ENCODE measurements around the gene PPAT.
"Not testable (repeated sequence)": the region's sequence is repeated elsewhere in the genome, so short reads cannot be mapped to it uniquely, and the experiment has no call there.

PPAT gene

GRCh38 chr4:56374956-56375355 lies 60.5 kb downstream of the PPAT start:
- no peaks in the 10 kb centered on the region for H3K4me1 ChIP-seq (ENCODE audit: control insufficient read depth, low read depth, low read length)
- H3K36me3 ChIP-seq (ENCODE audit: control insufficient read depth, insufficient read depth, low read length) = no peaks in the 10 kb centered on the region
- no peaks in the 10 kb centered on the region for H3K27me3 ChIP-seq (ENCODE audit: insufficient read depth, low read length, poor library complexity)
- H3K23ac ChIP-seq (ENCODE audit: low read length) = no peak overlapping the region
- no peaks in the 10 kb centered on the region for H3K79me1 ChIP-seq (ENCODE audit: low read length)
- no peak overlapping the region for H3K9ac ChIP-seq (ENCODE audit: low read length)
- no peak overlapping the region for H3K4me3 ChIP-seq (ENCODE audit: low read length)
- H3K4me2 ChIP-seq (ENCODE audit: low read length) = no peak overlapping the region
- no peak overlapping the region for H3K56ac ChIP-seq (ENCODE audit: low read length)
- no peaks in the 10 kb centered on the region for H3K79me2 ChIP-seq (ENCODE audit: control insufficient read depth, insufficient read depth, low read length)
- H3K4ac ChIP-seq (ENCODE audit: low read depth, low read length) = no peak overlapping the region
- H2BK5ac ChIP-seq (ENCODE audit: low read length) = no peak overlapping the region
- no peak overlapping the region for H3K27ac ChIP-seq (ENCODE audit: low read depth, low read length)
- no peak overlapping the region for H2BK120ac ChIP-seq (ENCODE audit: low read depth, low read length)
- H4K5ac ChIP-seq (ENCODE audit: low read length) = no peak overlapping the region
- H4K8ac ChIP-seq (ENCODE audit: low read depth, low read length) = no peak overlapping the region
- H3K18ac ChIP-seq (ENCODE audit: low read length) = no peak overlapping the region
- H2BK15ac ChIP-seq (replicated peaks; ENCODE audit: low read depth) = no peak overlapping the region
- no CpG with 5 or more reads among the region's 1 CpG for WGBS (ENCODE audit: extremely low coverage, insufficient coverage, low lambda C conversion rate)
- H2AK5ac ChIP-seq (ENCODE audit: low read length) = no peak overlapping the region
- no peak for DNase-seq

DNA sequence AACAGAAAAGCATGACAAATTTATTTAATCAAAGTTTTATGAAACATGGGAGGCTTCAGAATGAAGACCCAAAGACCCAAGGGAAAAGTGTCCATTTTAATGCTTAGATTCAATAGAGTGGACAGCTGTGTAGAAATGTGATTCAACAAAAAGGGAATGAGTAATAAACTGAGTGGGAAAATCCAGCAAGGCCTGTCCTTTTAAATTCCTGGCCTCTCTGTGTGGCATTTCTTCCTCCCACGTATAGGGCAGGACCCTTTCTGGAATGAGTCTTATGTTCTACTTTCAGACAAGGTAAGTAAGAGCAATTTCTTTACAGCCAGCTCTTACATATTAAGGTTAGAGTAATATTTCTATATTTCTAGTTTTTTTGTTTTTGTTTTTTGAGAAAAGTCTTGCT lies 62.6 kb downstream of the PPAT start:
- Histone ChIP-seq H3K4me1 (ENCODE audit: control insufficient read depth, low read depth, low read length) (no peaks in the 10 kb centered on the region), H3K4ac (ENCODE audit: low read depth, low read length) (no peak overlapping the region), H3K36me3 (ENCODE audit: control insufficient read depth, insufficient read depth, low read length) (no peaks in the 10 kb centered on the region), H3K27me3 (ENCODE audit: insufficient read depth, low read length, poor library complexity) (no peaks in the 10 kb centered on the region), H3K56ac (ENCODE audit: low read length) (no peak overlapping the region), H2BK5ac (ENCODE audit: low read length) (no peak overlapping the region), H2AK5ac (ENCODE audit: low read length) (no peak overlapping the region), H3K23ac (ENCODE audit: low read length) (no peak overlapping the region), H4K8ac (ENCODE audit: low read depth, low read length) (no peak overlapping the region), H3K79me1 (ENCODE audit: low read length) (no peaks in the 10 kb centered on the region), H4K5ac (ENCODE audit: low read length) (no peak overlapping the region), H2BK15ac (replicated peaks; ENCODE audit: low read depth) (no peak overlapping the region), H2BK120ac (ENCODE audit: low read depth, low read length) (no peak overlapping the region), H3K27ac (ENCODE audit: low read depth, low read length) (no peak overlapping the region), H3K79me2 (ENCODE audit: control insufficient read depth, insufficient read depth, low read length) (no peaks in the 10 kb centered on the region), H3K4me3 (ENCODE audit: low read length) (no peak overlapping the region), H3K18ac (ENCODE audit: low read length) (no peak overlapping the region), H3K9ac (ENCODE audit: low read length) (no peak overlapping the region), H3K4me2 (ENCODE audit: low read length) (no peak overlapping the region)
- no CpG with 5 or more reads among the region's 1 CpG for WGBS (ENCODE audit: extremely low coverage, insufficient coverage, low lambda C conversion rate)
- DNase-seq = no peak

- H2AK5ac ChIP-seq (ENCODE audit: low read length) = no peak overlapping the region
- no peak overlapping the region for H2BK5ac ChIP-seq (ENCODE audit: low read length)
- no peaks in the 10 kb centered on the region for H3K79me1 ChIP-seq (ENCODE audit: low read length)
- no peak for DNase-seq
- H3K56ac ChIP-seq (ENCODE audit: low read length) = no peak overlapping the region
- H3K79me2 ChIP-seq (ENCODE audit: control insufficient read depth, insufficient read depth, low read length) = no peaks in the 10 kb centered on the region
- no peak overlapping the region for H3K27ac ChIP-seq (ENCODE audit: low read depth, low read length)
- H3K18ac ChIP-seq (ENCODE audit: low read length) = no peak overlapping the region
- H3K9ac ChIP-seq (ENCODE audit: low read length) = no peak overlapping the region
- no peak overlapping the region for H3K4me3 ChIP-seq (ENCODE audit: low read length)
- H3K4ac ChIP-seq (ENCODE audit: low read depth, low read length) = no peak overlapping the region
- no peak overlapping the region for H4K5ac ChIP-seq (ENCODE audit: low read length)
- H2BK120ac ChIP-seq (ENCODE audit: low read depth, low read length) = no peak overlapping the region
- no peak overlapping the region for H2BK15ac ChIP-seq (replicated peaks; ENCODE audit: low read depth)
- H3K27me3 ChIP-seq (ENCODE audit: insufficient read depth, low read length, poor library complexity) = no peaks in the 10 kb centered on the region
- no peaks in the 10 kb centered on the region for H3K36me3 ChIP-seq (ENCODE audit: control insufficient read depth, insufficient read depth, low read length)
- H3K23ac ChIP-seq (ENCODE audit: low read length) = no peak overlapping the region
- H3K4me1 ChIP-seq (ENCODE audit: control insufficient read depth, low read depth, low read length) = no peaks in the 10 kb centered on the region
- H4K8ac ChIP-seq (ENCODE audit: low read depth, low read length) = no peak overlapping the region
- WGBS (ENCODE audit: extremely low coverage, insufficient coverage, low lambda C conversion rate) = 100% methylated on average over 1 of the region's 8 CpGs
- no peak overlapping the region for H3K4me2 ChIP-seq (ENCODE audit: low read length)
These were observed 63.8 kb downstream of the PPAT start for GRCh38 chr4:56371426-56372220.

GRCh38 chr4:56370377-56370776 lies 65.0 kb downstream of the PPAT start:
- no CpG with 5 or more reads among the region's 3 CpGs for WGBS (ENCODE audit: extremely low coverage, insufficient coverage, low lambda C conversion rate)
- no peak overlapping the region for H3K4me2 ChIP-seq (ENCODE audit: low read length)

DNA sequence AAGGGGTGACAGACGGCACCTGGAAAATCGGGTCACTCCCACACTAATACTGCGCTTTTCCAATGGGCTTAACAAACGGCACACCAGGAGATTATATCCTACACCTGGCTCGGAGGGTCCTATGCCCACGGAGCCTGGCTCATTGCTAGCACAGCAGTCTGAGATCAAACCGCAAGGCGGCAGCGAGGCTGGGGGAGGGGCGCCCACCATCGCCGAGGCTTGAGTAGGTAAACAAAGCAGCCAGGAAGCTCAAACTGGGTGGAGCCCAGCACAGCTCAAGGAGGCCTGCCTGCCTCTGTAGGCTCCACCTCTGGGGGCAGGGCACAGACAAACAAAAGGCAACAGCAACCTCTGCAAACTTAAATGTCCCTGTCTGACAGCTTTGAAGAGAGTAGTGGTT lies 72.4 kb downstream of the PPAT start:
- H3K4me1 ChIP-seq (ENCODE audit: control insufficient read depth, low read depth, low read length); DNase-seq; H4K5ac ChIP-seq (ENCODE audit: low read length); H3K27me3 ChIP-seq (ENCODE audit: insufficient read depth, low read length, poor library complexity); H2BK15ac ChIP-seq (replicated peaks; ENCODE audit: low read depth); H3K79me2 ChIP-seq (ENCODE audit: control insufficient read depth, insufficient read depth, low read length); H2BK120ac ChIP-seq (ENCODE audit: low read depth, low read length); H3K36me3 ChIP-seq (ENCODE audit: control insufficient read depth, insufficient read depth, low read length); H3K56ac ChIP-seq (ENCODE audit: low read length); H3K4ac ChIP-seq (ENCODE audit: low read depth, low read length); H3K4me2 ChIP-seq (ENCODE audit: low read length); H2AK5ac ChIP-seq (ENCODE audit: low read length); H3K4me3 ChIP-seq (ENCODE audit: low read length); H3K23ac ChIP-seq (ENCODE audit: low read length); H4K8ac ChIP-seq (ENCODE audit: low read depth, low read length); H3K27ac ChIP-seq (ENCODE audit: low read depth, low read length); H3K9ac ChIP-seq (ENCODE audit: low read length); H3K18ac ChIP-seq (ENCODE audit: low read length); H3K79me1 ChIP-seq (ENCODE audit: low read length); H2BK5ac ChIP-seq (ENCODE audit: low read length): not testable (repeated sequence)
- no CpG with 5 or more reads among the region's 12 CpGs for WGBS (ENCODE audit: extremely low coverage, insufficient coverage, low lambda C conversion rate)

More at GRCh38 chr4:56370377-56370776, 65.0 kb downstream of the PPAT start:
- Histone ChIP-seq H2BK120ac (ENCODE audit: low read depth, low read length) (no peak overlapping the region), H3K9ac (ENCODE audit: low read length) (no peak overlapping the region), H3K36me3 (ENCODE audit: control insufficient read depth, insufficient read depth, low read length) (no peaks in the 10 kb centered on the region), H3K4ac (ENCODE audit: low read depth, low read length) (no peak overlapping the region), H3K27ac (ENCODE audit: low read depth, low read length) (no peak overlapping the region), H3K56ac (ENCODE audit: low read length) (no peak overlapping the region), H3K18ac (ENCODE audit: low read length) (no peak overlapping the region), H3K23ac (ENCODE audit: low read length) (no peak overlapping the region), H3K4me1 (ENCODE audit: control insufficient read depth, low read depth, low read length) (no peaks in the 10 kb centered on the region), H2BK15ac (replicated peaks; ENCODE audit: low read depth) (no peak overlapping the region), H2BK5ac (ENCODE audit: low read length) (no peak overlapping the region), H2AK5ac (ENCODE audit: low read length) (no peak overlapping the region), H4K8ac (ENCODE audit: low read depth, low read length) (no peak overlapping the region), H3K4me3 (ENCODE audit: low read length) (no peak overlapping the region), H3K79me1 (ENCODE audit: low read length) (no peaks in the 10 kb centered on the region), H3K27me3 (ENCODE audit: insufficient read depth, low read length, poor library complexity) (no peaks in the 10 kb centered on the region), H4K5ac (ENCODE audit: low read length) (no peak overlapping the region), H3K79me2 (ENCODE audit: control insufficient read depth, insufficient read depth, low read length) (no peaks in the 10 kb centered on the region)
- no peak for DNase-seq

DNA sequence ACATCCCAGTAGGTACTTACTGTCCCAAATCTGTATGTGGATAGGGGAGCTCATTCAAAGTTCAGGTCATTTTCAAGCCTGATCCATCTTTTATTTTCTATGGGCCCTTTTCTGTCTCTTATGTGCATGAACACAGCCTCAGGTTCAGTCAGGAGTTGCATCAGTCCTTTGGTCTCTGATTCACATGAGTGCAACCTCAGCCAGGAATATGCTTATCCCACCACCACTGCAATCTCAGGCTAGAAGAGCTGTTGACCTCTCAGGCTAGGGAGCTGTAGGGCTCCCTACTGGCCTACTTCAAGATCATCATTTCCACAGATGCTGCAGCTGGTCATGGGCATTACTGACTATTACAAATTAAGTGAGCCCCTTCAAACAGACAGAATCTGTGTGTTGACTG lies 75.3 kb downstream of the PPAT start:
- Histone ChIP-seq H4K5ac (ENCODE audit: low read length) (no peak overlapping the region), H4K8ac (ENCODE audit: low read depth, low read length) (no peak overlapping the region), H3K9ac (ENCODE audit: low read length) (no peak overlapping the region), H3K4me3 (ENCODE audit: low read length) (no peak overlapping the region), H3K18ac (ENCODE audit: low read length) (no peak overlapping the region), H3K27me3 (ENCODE audit: insufficient read depth, low read length, poor library complexity) (no peaks in the 10 kb centered on the region), H2BK120ac (ENCODE audit: low read depth, low read length) (no peak overlapping the region), H3K27ac (ENCODE audit: low read depth, low read length) (no peak overlapping the region), H3K4ac (ENCODE audit: low read depth, low read length) (no peak overlapping the region), H3K4me1 (ENCODE audit: control insufficient read depth, low read depth, low read length) (no peaks in the 10 kb centered on the region), H3K4me2 (ENCODE audit: low read length) (no peak overlapping the region), H3K36me3 (ENCODE audit: control insufficient read depth, insufficient read depth, low read length) (no peaks in the 10 kb centered on the region), H2BK5ac (ENCODE audit: low read length) (no peak overlapping the region), H3K56ac (ENCODE audit: low read length) (no peak overlapping the region), H3K79me1 (ENCODE audit: low read length) (no peaks in the 10 kb centered on the region), H3K79me2 (ENCODE audit: control insufficient read depth, insufficient read depth, low read length) (no peaks in the 10 kb centered on the region), H2BK15ac (replicated peaks; ENCODE audit: low read depth) (no peak overlapping the region), H3K23ac (ENCODE audit: low read length) (no peak overlapping the region), H2AK5ac (ENCODE audit: low read length) (no peak overlapping the region)
- no peak for DNase-seq
